PC-9 (cell line): Measurements from ENCODE around the gene MAP3K20. TPM values are rescaled to one million over a fixed set of nuclear protein-coding genes. Genes with fewer than 3 reads are reported as not detected.

ENCODE experiments used
- BruUV-seq: library from RNA; stranded (reverse); fragments of 400-500 nt; replicated peaks from 2 replicates; lab custom pipeline; 2021; lab: Mats Ljungman, UMichigan
- CTCF ChIA-PET: fragments of 300-600 bp; sonication (Branson Sonifier 250); formaldehyde crosslinking; loops from one replicate; lab custom pipeline; 2022; ENCODE audit warnings: antibody characterized with exemption; lab: Charles Lee
- POLR2A ChIA-PET: fragments of 300-600 bp; sonication (Branson Sonifier 250); formaldehyde crosslinking; loops from one replicate; lab custom pipeline; 2022; ENCODE audit warnings: antibody characterized with exemption; ENCODE audit not compliant: unreplicated experiment; lab: Charles Lee
- DNase-seq, 2 experiments: peaks; one replicate each; pipeline versions ENCODE4 v3.0.0 to v3.0.0-alpha.2; 2015 to 2022; ENCODE audit warnings: mixed read lengths in 1 of 2
- H2AFZ ChIP-seq: fragments of 200-600 bp; sonication (generic); 2 replicates; pipeline ENCODE4 v1.8.1; 2017; ENCODE audit warnings: antibody characterized with exemption
- H3F3A ChIP-seq: fragments of 200-600 bp; sonication (generic); 2 replicates; pipeline ENCODE4 v1.8.1; 2017; ENCODE audit warnings: antibody characterized with exemption, mild to moderate bottlenecking, low read depth; ENCODE audit not compliant: insufficient read depth
- H3K27ac ChIP-seq: fragments of 200-600 bp; sonication (generic); 2 replicates; pipeline ENCODE4 v1.6.1; 2016; ENCODE audit warnings: mixed run types
- H3K27me3 ChIP-seq: fragments of 200-600 bp; sonication (generic); 2 replicates; pipeline ENCODE4 v1.6.1; 2016; ENCODE audit warnings: low read depth, mixed run types; ENCODE audit not compliant: insufficient read depth
- H3K36me3 ChIP-seq: fragments of 200-600 bp; sonication (generic); 2 replicates; pipeline ENCODE4 v1.6.1; 2016; ENCODE audit warnings: low read depth, mixed run types
- H3K4me1 ChIP-seq: fragments of 200-600 bp; sonication (generic); replicated peaks from 2 replicates; pipeline ENCODE4 v1.6.1; 2016; ENCODE audit warnings: mixed run types; ENCODE audit not compliant: insufficient read depth
- H3K4me2 ChIP-seq: fragments of 200-600 bp; sonication (generic); 2 replicates; pipeline ENCODE4 v1.6.1; 2017; ENCODE audit warnings: mixed run types
- H3K4me3 ChIP-seq: fragments of 200-600 bp; sonication (generic); 2 replicates; pipeline ENCODE4 v1.6.1; 2016; ENCODE audit warnings: mixed run types
- H3K79me2 ChIP-seq: fragments of 200-600 bp; sonication (generic); 2 replicates; pipeline ENCODE4 v1.6.1; 2017; ENCODE audit warnings: low read depth, mixed run types
- H3K9me2 ChIP-seq: fragments of 200-600 bp; sonication (generic); 2 replicates; pipeline ENCODE4 v1.8.1; 2017; ENCODE audit warnings: mild to moderate bottlenecking; ENCODE audit not compliant: insufficient read depth
- H3K9me3 ChIP-seq: fragments of 200-600 bp; sonication (generic); 2 replicates; pipeline ENCODE4 v1.8.1; 2016; ENCODE audit warnings: low read depth; ENCODE audit not compliant: insufficient read depth
- H4K20me1 ChIP-seq: fragments of 200-600 bp; sonication (generic); 2 replicates; pipeline ENCODE4 v1.8.1; 2017; ENCODE audit not compliant: insufficient read depth
- EZH2 ChIP-seq: fragments of 200-600 bp; sonication (generic); IDR thresholded peaks from 2 replicates; pipeline ENCODE4 v1.8.0; 2017; ENCODE audit warnings: antibody characterized with exemption, low read depth
- intact Hi-C: fragments of 100-400 bp; cut with micrococcal nuclease; formaldehyde crosslinking; loops from one replicate; pipeline ENCODE4 v1.10.0; 2022; ENCODE audit not compliant: unreplicated experiment
- total RNA-seq: library from RNA; stranded (reverse); gene quantifications from 2 replicates; pipeline ENCODE4 v1.2.3, GENCODE V29; 2021
- TF ChIP-seq, protein P1 (sequence below): fragments of 200-600 bp; sonication (generic); conservative IDR thresholded peaks from 2 replicates; pipeline ENCODE4 v1.6.1; 2017; ENCODE audit warnings: mixed run types, antibody characterized with exemption, mild to moderate bottlenecking, moderate library complexity

The MAP3K20 gene
- total RNA-seq, 1 experiment from 2014 or later, result 58.5 TPM

DNA sequence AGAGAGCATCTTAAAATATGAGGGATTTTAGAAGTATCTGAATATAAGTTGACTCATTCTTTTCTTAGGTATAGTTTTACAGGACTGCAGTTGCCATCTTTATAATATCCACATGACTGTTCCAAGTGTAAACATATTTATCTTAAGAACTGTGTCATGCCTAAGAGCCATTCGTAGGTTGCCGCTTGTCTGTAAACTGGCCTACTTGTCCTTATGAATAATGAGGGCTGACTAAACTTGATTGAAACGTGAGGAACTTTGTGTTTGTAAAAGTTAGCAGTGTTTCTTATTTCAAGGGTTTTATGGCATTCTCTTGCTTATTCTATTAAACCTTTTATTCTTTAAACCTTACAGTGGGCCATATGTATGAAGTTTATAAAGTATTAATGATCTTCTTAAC, 99.6 kb downstream of the MAP3K20 start:
- TF ChIP-seq, protein P1, sequence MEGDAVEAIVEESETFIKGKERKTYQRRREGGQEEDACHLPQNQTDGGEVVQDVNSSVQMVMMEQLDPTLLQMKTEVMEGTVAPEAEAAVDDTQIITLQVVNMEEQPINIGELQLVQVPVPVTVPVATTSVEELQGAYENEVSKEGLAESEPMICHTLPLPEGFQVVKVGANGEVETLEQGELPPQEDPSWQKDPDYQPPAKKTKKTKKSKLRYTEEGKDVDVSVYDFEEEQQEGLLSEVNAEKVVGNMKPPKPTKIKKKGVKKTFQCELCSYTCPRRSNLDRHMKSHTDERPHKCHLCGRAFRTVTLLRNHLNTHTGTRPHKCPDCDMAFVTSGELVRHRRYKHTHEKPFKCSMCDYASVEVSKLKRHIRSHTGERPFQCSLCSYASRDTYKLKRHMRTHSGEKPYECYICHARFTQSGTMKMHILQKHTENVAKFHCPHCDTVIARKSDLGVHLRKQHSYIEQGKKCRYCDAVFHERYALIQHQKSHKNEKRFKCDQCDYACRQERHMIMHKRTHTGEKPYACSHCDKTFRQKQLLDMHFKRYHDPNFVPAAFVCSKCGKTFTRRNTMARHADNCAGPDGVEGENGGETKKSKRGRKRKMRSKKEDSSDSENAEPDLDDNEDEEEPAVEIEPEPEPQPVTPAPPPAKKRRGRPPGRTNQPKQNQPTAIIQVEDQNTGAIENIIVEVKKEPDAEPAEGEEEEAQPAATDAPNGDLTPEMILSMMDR, result no peak
- TF ChIP-seq EZH2, result no peak
- H3K9me2 ChIP-seq, result peaks cover 4% of the 10 kb centered on the region; the same call in 1 of the 2 replicates
- POLR2A ChIA-PET, result no interaction called here
- 0 out of 2 replicates have a peak, but pooled peaks cover 12% of the 10 kb centered on the region for H3F3A ChIP-seq
- intact Hi-C loops, result no loop called here
- no peak overlapping the region for H3K4me2 ChIP-seq
- CTCF ChIA-PET, result no interaction called here
- H3K79me2 ChIP-seq, result 0 out of 2 replicates have a peak, but pooled peaks cover 5% of the 10 kb centered on the region
- DNase-seq, result no peak
- H3K27ac ChIP-seq, result no peak overlapping the region
- H3K4me1 ChIP-seq, result no peaks in the 10 kb centered on the region
- H2AFZ ChIP-seq, result no peak overlapping the region
- no peaks in the 10 kb centered on the region for H3K9me3 ChIP-seq
- H3K4me3 ChIP-seq, result no peak overlapping the region
- no peaks in the 10 kb centered on the region for H4K20me1 ChIP-seq
- H3K27me3 ChIP-seq, result no peaks in the 10 kb centered on the region
- no peaks in the 10 kb centered on the region; the same call in 1 of the 2 replicates for H3K36me3 ChIP-seq
- BruUV-seq, result no TSS peak

DNA sequence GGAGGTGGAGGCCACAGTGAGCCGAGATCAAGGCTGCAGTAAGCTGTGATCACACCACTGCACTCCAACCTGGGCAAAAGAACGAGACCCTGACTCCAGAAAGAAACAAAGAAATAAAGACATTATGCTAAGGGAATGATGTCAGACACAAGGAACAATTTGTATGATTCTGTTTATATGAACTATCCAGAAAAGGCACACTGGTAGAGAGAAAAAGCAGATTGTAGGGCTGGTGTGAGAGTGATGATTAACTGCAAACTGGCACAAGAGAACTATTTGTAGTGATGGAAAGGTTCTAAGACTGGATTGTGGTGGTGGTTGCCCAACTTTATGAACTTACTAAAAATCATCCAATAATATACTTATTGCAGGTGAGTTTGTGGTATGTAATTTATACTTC, 106.3 kb downstream of the MAP3K20 start:
- H3K4me2 ChIP-seq, result no peak overlapping the region
- no peaks in the 10 kb centered on the region for H4K20me1 ChIP-seq
- no peak overlapping the region for H3K27ac ChIP-seq
- peaks cover 21% of the 10 kb centered on the region for H3F3A ChIP-seq
- no peak overlapping the region for H2AFZ ChIP-seq
- no peaks in the 10 kb centered on the region for H3K9me2 ChIP-seq
- peaks cover 3% of the 10 kb centered on the region; the same call in 1 of the 2 replicates for H3K36me3 ChIP-seq
- TF ChIP-seq EZH2, result no peak
- TF ChIP-seq, protein P1, result no peak
- no peaks in the 10 kb centered on the region for H3K79me2 ChIP-seq
- no peak overlapping the region for H3K4me3 ChIP-seq
- no peaks in the 10 kb centered on the region for H3K27me3 ChIP-seq
- CTCF ChIA-PET, result interaction anchor here (0.7 kb wide), 1 partner anchor 228 kb away, joined by 4 read pairs; no protein-coding TSS in a partner anchor
- POLR2A ChIA-PET, result interaction anchor here (0.7 kb wide), 1 partner anchor 1581 kb away, joined by 7 read pairs; no protein-coding TSS in a partner anchor
- H3K4me1 ChIP-seq, result peaks cover 12% of the 10 kb centered on the region
- intact Hi-C loops, result no loop called here
- no peak for DNase-seq
- no TSS peak for BruUV-seq
- H3K9me3 ChIP-seq, result no peaks in the 10 kb centered on the region

DNA sequence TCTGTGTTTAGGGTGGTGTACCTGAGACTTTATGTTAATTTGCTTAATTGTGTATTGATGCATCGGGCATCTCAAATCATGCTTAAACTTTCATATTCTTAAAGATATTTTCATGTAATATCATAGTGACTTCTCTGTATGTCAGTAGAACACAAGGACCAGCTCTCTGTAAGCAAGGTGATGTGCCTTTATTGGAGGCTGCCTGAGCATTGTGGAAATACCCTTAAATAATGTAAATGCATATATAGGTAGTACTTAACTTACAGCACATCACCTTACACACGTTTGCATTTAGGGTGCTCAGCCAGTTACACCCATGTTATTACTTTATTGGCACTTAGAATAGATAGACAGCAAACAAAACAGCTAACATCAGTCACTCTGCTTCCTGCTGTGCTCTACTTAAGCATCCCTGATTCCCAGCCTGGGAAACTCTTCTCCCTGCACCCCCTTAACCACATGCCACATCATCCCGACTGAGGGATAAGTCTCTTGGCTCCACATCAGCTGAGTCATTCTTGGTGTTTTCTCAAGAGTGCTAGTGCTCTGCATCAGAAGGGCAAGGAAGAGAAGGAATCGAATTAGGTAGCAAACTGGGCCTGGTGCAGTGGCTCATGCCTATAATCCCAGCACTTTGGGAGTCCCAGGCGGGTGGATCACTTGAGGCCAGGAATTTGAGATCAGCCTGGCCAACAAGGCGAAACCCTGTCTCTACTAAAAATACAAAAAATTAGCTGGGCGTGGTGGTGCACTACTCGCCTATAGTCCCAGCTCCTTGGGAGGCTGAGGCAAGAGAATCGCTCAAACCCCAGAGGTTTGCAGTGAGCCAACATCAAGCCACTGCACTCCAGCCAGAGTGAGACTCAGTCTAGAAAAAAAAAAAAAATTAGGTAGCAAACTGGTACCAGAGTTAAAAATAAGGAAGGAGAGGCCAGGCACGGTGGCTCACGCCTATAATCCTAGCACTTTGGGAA, 108.7 kb downstream of the MAP3K20 start:
- CTCF ChIA-PET, result no interaction called here
- intact Hi-C loops, result no loop called here
- H3K4me2 ChIP-seq, result no peak overlapping the region

More for the DNA sequence above, 108.7 kb downstream of the MAP3K20 start:
- H3F3A ChIP-seq, result peaks cover 18% of the 10 kb centered on the region
- H3K36me3 ChIP-seq, result peaks cover 3% of the 10 kb centered on the region; the same call in 1 of the 2 replicates
- H4K20me1 ChIP-seq, result no peaks in the 10 kb centered on the region
- DNase-seq, result peak; percentile 61 to 91
- no peak overlapping the region for H3K4me3 ChIP-seq
- POLR2A ChIA-PET, result no interaction called here
- H3K4me1 ChIP-seq, result peaks cover 12% of the 10 kb centered on the region
- H3K79me2 ChIP-seq, result no peaks in the 10 kb centered on the region
- H3K27me3 ChIP-seq, result no peaks in the 10 kb centered on the region
- H2AFZ ChIP-seq, result no peak overlapping the region
- H3K9me3 ChIP-seq, result no peaks in the 10 kb centered on the region
- peak overlapping the region; percentile 46 for H3K27ac ChIP-seq
- BruUV-seq, result no TSS peak
- no peaks in the 10 kb centered on the region for H3K9me2 ChIP-seq
- TF ChIP-seq, protein P1, result no peak
- no peak for TF ChIP-seq EZH2
